ENCODE results near the gene EME1. TPM values are rescaled to one million over a fixed set of nuclear protein-coding genes. Genes with fewer than 3 reads are reported as not detected.

The EME1 gene
- total and polyA plus RNA-seq, 10 of the 15 experiments (the other 5 are each of a cell fraction or from before 2014, with no cell fraction given) = 13.8 to 40.5 (median 22.0) TPM

DNA sequence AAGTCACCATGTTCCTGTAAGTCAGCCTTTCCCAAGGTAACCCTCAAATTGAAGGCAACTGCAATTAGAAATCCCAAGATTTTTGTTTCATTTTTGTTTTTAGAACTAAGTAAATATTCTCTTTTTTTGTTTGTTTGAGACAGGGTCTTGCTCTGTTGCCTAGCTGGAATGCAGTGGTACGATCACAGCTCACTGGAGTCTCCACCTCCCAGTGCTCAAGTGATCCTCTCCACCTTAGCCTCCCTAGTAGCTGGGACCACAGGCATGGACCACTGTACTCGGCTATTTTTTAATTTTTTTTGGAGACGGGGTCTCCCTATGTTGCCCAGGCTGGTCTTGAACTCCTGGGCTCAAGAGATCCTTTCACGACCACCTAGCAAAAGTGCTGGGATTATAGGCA is 34.9 kb downstream of the EME1 start (continued):
- TF ChIP-seq NR2C2 (IDR thresholded peaks at IDR 0.05; ENCODE audit: borderline replicate concordance, control insufficient read depth, insufficient read length, low read depth) = no peak
- TF ChIP-seq SRF (IDR thresholded peaks at IDR 0.05; ENCODE audit: low read depth in 2 of 2, low read length in 2 of 2) = no peak
- TF ChIP-seq CREM (IDR thresholded peaks at IDR 0.05; ENCODE audit: low read depth) = no peak
- TF ChIP-seq KLF5 (IDR thresholded peaks at IDR 0.05; ENCODE audit: partially characterized antibody) = no peak
- TF ChIP-seq CREB1 (IDR thresholded peaks at IDR 0.05; ENCODE audit: low read depth) = no peak
- TF ChIP-seq ZNF622 (IDR thresholded peaks at IDR 0.05) = no peak

GRCh38 chr17:50412188-50412732 is 39.2 kb downstream of the EME1 start:
- H3K4me3 ChIP-seq = no peak overlapping the region
- no peak for ATAC-seq
- ChIA-PET RAD21 (ENCODE audit: unreplicated experiment) (interaction anchor here (0.8 to 1.2 kb wide), 2 partner anchors 10 to 14 kb away, joined by 3 read pairs; no protein-coding TSS in a partner anchor), CTCF (interaction anchor here (0.9 to 1.3 kb wide), 3 partner anchors 15 to 142 kb away, joined by 3 to 6 read pairs (median 3); partner anchors contain the start of gene LRRC59), POLR2A (no interaction called here), SMC1A (ENCODE audit: uncharacterized antibody, unreplicated experiment) (interaction anchor here (0.6 to 1.3 kb wide), 2 partner anchors 10 to 14 kb away, joined by 4 read pairs; no protein-coding TSS in a partner anchor)
- H4K20me1 ChIP-seq (ENCODE audit: control insufficient read depth, insufficient read depth) = no peaks in the 10 kb centered on the region
- in situ Hi-C loops (cut with MboI) = loop anchor here (5.0 kb wide), 1 partner anchor 50 kb away; no protein-coding TSS in a partner anchor
- no peak overlapping the region for H3K9ac ChIP-seq (ENCODE audit: control insufficient read depth, insufficient read depth, low read length)
- no peak overlapping the region for H3K27ac ChIP-seq (ENCODE audit: control insufficient read depth, insufficient read depth)
- H3K4me1 ChIP-seq (ENCODE audit: control insufficient read depth, insufficient read depth, low read length) = no peaks in the 10 kb centered on the region
- BruUV-seq (replicated peaks) = no TSS peak
- intact Hi-C loops (cut with micrococcal nuclease; ENCODE audit: unreplicated experiment) = no loop called here
- H3K4me2 ChIP-seq (ENCODE audit: control insufficient read depth, insufficient read depth) = no peak overlapping the region
- H3K79me2 ChIP-seq (ENCODE audit: control insufficient read depth, insufficient read depth, low read length) = no peaks in the 10 kb centered on the region
- no peak for TF ChIP-seq LARP7 (IDR thresholded peaks at IDR 0.05)
- no peak for TF ChIP-seq MEF2B (IDR thresholded peaks at IDR 0.05; ENCODE audit: partially characterized antibody, poor library complexity, severe bottlenecking)
- TF ChIP-seq SMAD5 (IDR thresholded peaks at IDR 0.05; ENCODE audit: low read depth) = no peak
- TF ChIP-seq, protein P1, sequence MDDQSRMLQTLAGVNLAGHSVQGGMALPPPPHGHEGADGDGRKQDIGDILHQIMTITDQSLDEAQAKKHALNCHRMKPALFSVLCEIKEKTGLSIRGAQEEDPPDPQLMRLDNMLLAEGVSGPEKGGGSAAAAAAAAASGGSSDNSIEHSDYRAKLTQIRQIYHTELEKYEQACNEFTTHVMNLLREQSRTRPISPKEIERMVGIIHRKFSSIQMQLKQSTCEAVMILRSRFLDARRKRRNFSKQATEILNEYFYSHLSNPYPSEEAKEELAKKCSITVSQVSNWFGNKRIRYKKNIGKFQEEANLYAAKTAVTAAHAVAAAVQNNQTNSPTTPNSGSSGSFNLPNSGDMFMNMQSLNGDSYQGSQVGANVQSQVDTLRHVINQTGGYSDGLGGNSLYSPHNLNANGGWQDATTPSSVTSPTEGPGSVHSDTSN (IDR thresholded peaks at IDR 0.05; ENCODE audit: insufficient replicate concordance, low read depth, low read length) = no peak
- no peak for TF ChIP-seq E2F4 (IDR thresholded peaks at IDR 0.05; ENCODE audit: low read depth, low read length)
- no peak for TF ChIP-seq E2F8 (IDR thresholded peaks at IDR 0.05; ENCODE audit: low read depth, partially characterized antibody)
- TF ChIP-seq TCF3 (IDR thresholded peaks at IDR 0.05; ENCODE audit: borderline replicate concordance, insufficient read depth, low read depth, low read length) = no peak
- no peak for TF ChIP-seq STAT3 (IDR thresholded peaks at IDR 0.05; ENCODE audit: low read depth, low read length)
- TF ChIP-seq YY1 (IDR thresholded peaks at IDR 0.05; ENCODE audit: low read depth, low read length) = no peak
- no peak for TF ChIP-seq NRF1 (conservative IDR thresholded peaks at IDR 0.05; ENCODE audit: low read depth, low read length)
- no peak for TF ChIP-seq BCL11A (IDR thresholded peaks at IDR 0.05; ENCODE audit: low read depth, low read length)
- FAIRE-seq = no peak
- H3K36me3 ChIP-seq (ENCODE audit: control insufficient read depth in 2 of 2, insufficient read depth in 2 of 2, low read length in 1 of 2) = no peaks in the 10 kb centered on the region
- no peaks in the 10 kb centered on the region; the same call in 2 of the 3 replicates for H3K9me3 ChIP-seq (replicated peaks; ENCODE audit: control insufficient read depth, insufficient read depth, low read length)
- H2AFZ ChIP-seq (ENCODE audit: control insufficient read depth, low read depth, low read length) = no peak overlapping the region
- 50% methylated on average over 4 of the region's 4 CpGs for WGBS (ENCODE audit: insufficient coverage, insufficient replicate concordance, low lambda C conversion rate, missing lambda C conversion rate)
- no peak for DNase-seq (ENCODE audit: low read depth, low spot score)
- H3K27me3 ChIP-seq (replicated peaks in 1 of 2; ENCODE audit: control insufficient read depth in 2 of 2, insufficient read depth in 2 of 2, low read length in 1 of 2) = no peaks in the 10 kb centered on the region

Data from GM12878 (cell line).